CD4-positive, alpha-beta T cell treated with Interleukin-17A for 1 hour (primary cell): Measurements from ENCODE around the gene DHH.
"Not testable (repeated sequence)": the region's sequence is repeated elsewhere in the genome, so short reads cannot be mapped to it uniquely, and the experiment has no call there.

Source experiments
- DNase-seq: peaks from one replicate; pipeline ENCODE4 v3.0.0-alpha.2; 2020

DHH gene

GRCh38 chr12:49094160-49094974, at the start of gene DHH:
Gene DHH, minus strand, starts transcription at chr12:49094801. Its CDS starts 289 bp downstream, at chr12:49094512.
- DNase-seq, result no peak

- DNase-seq, result no peak
Measured at GRCh38 chr12:49144384-49144783, 49.8 kb upstream of the DHH start.

DNA sequence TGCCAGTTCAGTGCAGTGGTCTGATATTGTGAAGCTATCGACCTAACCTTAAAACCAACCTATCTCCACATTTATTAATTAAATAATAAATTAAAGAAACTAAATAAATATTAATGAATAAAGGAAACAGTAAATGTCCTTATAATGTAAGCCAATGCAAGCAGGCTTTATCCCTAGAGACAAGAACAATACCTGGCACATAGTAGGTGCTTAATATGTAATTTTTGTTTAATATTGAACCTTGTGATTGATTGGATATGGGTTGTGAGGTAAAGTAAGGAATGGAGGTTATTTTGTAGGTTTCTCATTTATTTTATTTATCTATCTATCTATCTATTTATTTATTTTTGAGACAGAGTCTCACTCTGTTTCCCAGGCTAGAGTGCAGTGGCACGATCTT, 44.4 kb upstream of the DHH start:
- no peak for DNase-seq

GRCh38 chr12:49138587-49138986, 44.0 kb upstream of the DHH start:
- no peak for DNase-seq

DNA sequence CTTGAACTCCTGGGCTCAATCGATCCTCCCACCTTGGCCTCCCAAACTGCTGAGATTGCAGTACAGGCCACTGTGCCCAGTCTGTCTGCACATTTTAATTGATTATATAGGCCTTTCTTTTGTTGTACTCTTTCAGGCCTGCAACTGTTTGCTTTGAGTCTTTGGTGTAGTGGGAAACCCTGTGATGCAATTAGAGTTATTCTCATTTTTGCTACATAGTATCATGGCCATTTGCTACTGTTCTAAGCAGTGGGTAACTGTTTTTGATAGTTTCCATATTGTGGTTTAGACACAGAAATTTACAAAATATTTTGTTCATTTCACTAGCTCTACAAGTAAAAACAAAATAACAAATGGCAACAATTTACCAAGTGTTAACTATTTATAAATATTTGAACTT, 42.9 kb upstream of the DHH start:
- DNase-seq, result no peak

DNA sequence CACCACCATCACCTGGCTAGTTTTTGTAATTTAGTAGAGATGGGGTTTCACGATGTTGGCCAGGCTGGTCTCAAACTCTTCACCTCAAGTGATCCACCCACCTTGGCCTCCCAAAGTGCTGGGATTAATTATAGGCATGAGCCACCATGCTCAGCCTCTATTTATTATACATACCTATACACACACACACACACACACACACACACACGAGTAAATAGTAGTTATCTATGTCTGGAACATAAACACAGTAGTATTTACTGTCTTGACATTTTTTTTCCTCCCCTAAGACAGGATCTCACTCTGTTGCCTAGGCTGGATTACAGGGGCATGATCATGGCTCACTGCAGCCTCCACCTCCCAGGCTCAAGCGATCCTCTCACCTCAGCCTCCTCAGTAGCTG, 42.4 kb upstream of the DHH start:
- not testable (repeated sequence) for DNase-seq

- DNase-seq, result no peak
Measured at GRCh38 chr12:49133590-49133989, 39.0 kb upstream of the DHH start.

GRCh38 chr12:49133014-49133413, 38.4 kb upstream of the DHH start:
- no peak for DNase-seq

DNA sequence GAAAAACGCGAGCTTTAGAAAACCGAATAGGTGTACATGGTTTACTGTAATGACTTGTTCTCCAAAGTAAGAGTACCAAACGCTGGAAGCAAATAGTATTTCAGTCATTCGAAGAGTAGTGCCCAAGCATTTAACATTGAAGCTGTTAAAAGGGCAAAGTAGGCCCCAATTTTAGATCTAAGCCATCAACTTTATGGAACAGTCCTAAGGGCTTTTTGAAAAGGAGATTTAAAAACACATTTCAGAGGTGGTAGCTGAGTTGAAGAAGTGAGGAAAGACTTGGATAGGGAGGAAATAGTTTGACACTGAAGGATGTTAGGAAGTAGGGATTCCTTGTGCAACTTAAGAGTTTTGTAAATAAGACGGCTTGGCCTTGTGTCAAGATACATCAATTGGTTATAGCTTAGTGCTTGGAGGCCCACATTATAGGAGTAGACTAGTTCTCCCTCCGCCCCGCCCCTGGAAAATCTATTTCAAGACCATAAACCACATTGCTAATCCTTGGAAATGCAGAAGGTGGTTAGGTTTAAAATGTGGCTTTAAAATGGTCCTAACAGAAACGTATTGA, 37.4 kb upstream of the DHH start:
- no peak for DNase-seq

- DNase-seq, result peak; percentile 92
Measured at GRCh38 chr12:49131051-49131893, 36.7 kb upstream of the DHH start, which contains the start of gene TUBA1B. Gene TUBA1B, minus strand, starts transcription at chr12:49131395. Its CDS starts 95 bp downstream, at chr12:49131300.

GRCh38 chr12:49130151-49131050, 35.8 kb upstream of the DHH start:
- peak; percentile 95 for DNase-seq

GRCh38 chr12:49129332-49130150, 34.9 kb upstream of the DHH start:
- peak; percentile 16 for DNase-seq

GRCh38 chr12:49127971-49128370, 33.4 kb upstream of the DHH start:
- not testable (repeated sequence) for DNase-seq

GRCh38 chr12:49126852-49127763, 32.5 kb upstream of the DHH start:
- DNase-seq, result no peak

- DNase-seq, result no peak
Measured at GRCh38 chr12:49121047-49121696, 26.6 kb upstream of the DHH start.

GRCh38 chr12:49111206-49111605, 16.6 kb upstream of the DHH start:
- no peak for DNase-seq

GRCh38 chr12:49110464-49111155, 16.0 kb upstream of the DHH start, which contains the start of gene LMBR1L:
Gene LMBR1L, minus strand, starts transcription at chr12:49110847. Its CDS starts 292 bp downstream, at chr12:49110555.
- peak; percentile 99 for DNase-seq

DNA sequence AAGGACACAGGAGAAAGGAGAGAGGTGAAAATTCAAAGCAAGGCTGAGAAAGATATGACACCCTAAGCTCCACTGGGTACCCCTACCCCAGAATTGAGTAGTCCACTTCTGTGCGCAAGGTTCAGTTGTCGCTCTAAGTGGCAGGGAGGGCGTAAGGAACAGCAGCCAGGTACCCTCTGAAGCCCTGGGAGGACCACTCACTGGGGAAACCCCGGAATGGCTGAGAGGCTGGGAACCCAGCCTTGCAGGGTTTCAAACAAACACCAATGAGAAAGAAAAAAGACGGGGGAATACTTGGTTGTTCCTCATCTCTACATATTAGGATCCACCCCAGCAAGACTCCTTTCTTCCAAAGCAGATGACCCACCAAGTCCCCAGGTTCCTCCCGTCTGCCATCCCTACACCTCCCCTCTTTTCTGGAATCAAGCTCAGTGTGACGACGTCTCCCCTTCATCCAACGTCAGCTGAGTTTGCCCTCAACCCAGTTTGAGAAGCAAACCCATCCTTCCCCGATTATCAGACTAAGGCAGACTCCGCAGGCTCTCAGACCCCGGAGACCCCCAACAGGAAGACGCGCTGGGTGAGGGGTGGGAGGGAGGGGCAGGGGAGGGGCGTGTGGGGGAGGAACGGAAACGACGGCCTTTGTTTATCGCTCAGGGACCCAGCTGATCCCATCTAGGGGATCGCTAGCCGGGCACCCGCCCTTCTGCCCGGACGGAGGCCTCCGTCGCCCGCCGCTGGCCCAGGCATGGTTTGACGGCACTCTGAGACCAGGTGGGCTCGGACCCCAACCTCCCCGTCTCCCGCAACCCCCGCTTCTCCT, 15.3 kb upstream of the DHH start:
- peak; percentile 36 for DNase-seq
